ENCODE results near the gene CCDC85C.

CCDC85C gene

GRCh38 chr14:99472937-99473336 is 131.1 kb downstream of the CCDC85C start:
- DNase-seq (ENCODE audit: low spot score) = no peak

- DNase-seq (ENCODE audit: low spot score) = no peak
These were observed 132.3 kb downstream of the CCDC85C start for GRCh38 chr14:99471731-99472130.

- no peak for DNase-seq (ENCODE audit: low spot score)
These were observed 135.0 kb downstream of the CCDC85C start for GRCh38 chr14:99468836-99469592.

- DNase-seq (ENCODE audit: low spot score) = no peak
These were observed 135.9 kb downstream of the CCDC85C start for GRCh38 chr14:99468081-99468480.

GRCh38 chr14:99467336-99468078 is 136.5 kb downstream of the CCDC85C start:
- DNase-seq (ENCODE audit: low spot score) = no peak

- no peak for DNase-seq (ENCODE audit: low spot score)
These were observed 137.2 kb downstream of the CCDC85C start for GRCh38 chr14:99466758-99467157.

- DNase-seq (ENCODE audit: low spot score) = no peak
These were observed 138.7 kb downstream of the CCDC85C start for GRCh38 chr14:99465288-99465687.

- DNase-seq (ENCODE audit: low spot score) = no peak
These were observed 140.0 kb downstream of the CCDC85C start for GRCh38 chr14:99463974-99464373.

GRCh38 chr14:99462210-99462609 is 141.8 kb downstream of the CCDC85C start:
- DNase-seq (ENCODE audit: low spot score) = no peak

- no peak for DNase-seq (ENCODE audit: low spot score)
These were observed 142.5 kb downstream of the CCDC85C start for GRCh38 chr14:99461411-99462085.

GRCh38 chr14:99460793-99461192 is 143.2 kb downstream of the CCDC85C start:
- no peak for DNase-seq (ENCODE audit: low spot score)

GRCh38 chr14:99459481-99460100 is 144.4 kb downstream of the CCDC85C start:
- DNase-seq (ENCODE audit: low spot score) = no peak

GRCh38 chr14:99454246-99454645 is 149.8 kb downstream of the CCDC85C start:
- no peak for DNase-seq (ENCODE audit: low spot score)

- no peak for DNase-seq (ENCODE audit: low spot score)
These were observed 151.0 kb downstream of the CCDC85C start for GRCh38 chr14:99452968-99453367.

GRCh38 chr14:99451234-99451633 is 152.8 kb downstream of the CCDC85C start:
- DNase-seq (ENCODE audit: low spot score) = no peak

- no peak for DNase-seq (ENCODE audit: low spot score)
These were observed 153.7 kb downstream of the CCDC85C start for GRCh38 chr14:99450266-99450665.

Measured in HuH-7.5 (cell line).